HG02798 (cell line): ENCODE measurements around the gene C6orf132.
A peak's percentile ranks its signal among the peaks of the same experiment; 100 is the strongest.

ENCODE experiments used
- ATAC-seq: cut with Tn5 transposase; IDR thresholded peaks from one replicate; pipeline ENCODE4 v1.9.1; 2021; ENCODE audit warnings: mild to moderate bottlenecking; ENCODE audit not compliant: unreplicated experiment, poor library complexity

C6orf132 gene

DNA sequence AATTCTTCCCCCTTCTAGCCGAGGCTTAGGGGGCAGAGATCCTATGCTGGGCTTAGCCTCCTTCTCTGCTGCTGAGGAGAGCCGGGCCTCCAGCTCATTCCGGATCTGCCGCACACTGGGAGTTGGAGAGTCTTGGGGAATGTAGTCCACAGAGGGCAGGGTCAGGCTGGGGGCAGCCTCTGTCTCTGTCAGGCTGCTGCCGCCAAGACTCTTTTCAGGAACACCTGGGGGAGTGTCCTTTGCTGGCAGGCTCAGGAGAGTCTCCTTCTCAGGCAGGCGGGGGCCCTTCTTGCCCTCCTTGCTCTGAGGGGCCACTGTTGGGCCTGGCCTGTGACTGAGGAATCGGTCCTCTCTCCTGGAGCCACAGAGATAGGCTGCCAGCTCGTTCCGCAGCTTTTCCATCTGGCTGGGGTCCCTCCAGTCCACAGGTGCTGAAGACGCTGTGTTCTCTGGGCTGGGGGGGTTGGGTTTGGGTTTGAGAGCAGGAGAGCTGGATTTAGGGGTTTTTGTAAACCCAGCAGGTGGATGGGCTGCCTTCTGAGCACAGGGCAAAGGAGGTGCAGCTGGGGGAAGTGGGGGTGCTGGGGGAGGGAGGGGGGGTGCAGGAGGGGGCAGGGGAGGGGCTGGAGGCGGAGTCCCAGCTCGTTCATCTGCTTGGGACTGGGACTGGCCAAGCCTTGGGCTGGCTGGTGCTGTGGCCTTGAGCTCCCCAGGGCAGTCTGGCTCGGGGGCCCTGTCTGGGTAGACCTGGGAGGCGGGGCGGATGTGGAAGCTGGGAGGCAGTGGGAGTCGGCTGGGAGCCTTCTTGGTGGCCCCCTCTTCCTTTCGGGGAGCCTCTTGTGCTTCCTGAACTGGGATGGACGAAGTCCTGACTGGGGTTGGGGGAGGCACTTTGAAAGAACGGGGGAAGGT is 36.1 kb downstream of the C6orf132 start:
- no peak for ATAC-seq

DNA sequence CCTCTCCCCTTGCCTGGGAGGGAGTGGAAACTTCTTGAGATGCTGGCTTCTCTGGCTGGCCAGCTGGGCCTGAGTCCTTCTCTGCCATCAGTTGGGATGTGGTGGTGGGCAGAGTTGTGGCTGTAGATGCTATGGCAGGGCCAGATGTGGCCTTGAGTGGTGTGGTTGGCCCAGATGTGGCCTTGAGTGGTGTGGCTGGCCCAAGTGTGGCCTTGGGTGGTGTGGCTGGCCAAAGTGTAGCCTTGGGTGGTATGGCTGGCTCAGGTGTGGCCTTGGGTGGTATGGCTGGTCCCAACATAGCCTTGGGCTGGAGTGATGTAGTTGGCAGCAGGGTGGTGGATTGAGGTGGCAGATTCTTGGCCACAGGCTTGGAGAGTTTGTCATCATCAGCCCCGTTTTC is 36.7 kb downstream of the C6orf132 start:
- no peak for ATAC-seq

DNA sequence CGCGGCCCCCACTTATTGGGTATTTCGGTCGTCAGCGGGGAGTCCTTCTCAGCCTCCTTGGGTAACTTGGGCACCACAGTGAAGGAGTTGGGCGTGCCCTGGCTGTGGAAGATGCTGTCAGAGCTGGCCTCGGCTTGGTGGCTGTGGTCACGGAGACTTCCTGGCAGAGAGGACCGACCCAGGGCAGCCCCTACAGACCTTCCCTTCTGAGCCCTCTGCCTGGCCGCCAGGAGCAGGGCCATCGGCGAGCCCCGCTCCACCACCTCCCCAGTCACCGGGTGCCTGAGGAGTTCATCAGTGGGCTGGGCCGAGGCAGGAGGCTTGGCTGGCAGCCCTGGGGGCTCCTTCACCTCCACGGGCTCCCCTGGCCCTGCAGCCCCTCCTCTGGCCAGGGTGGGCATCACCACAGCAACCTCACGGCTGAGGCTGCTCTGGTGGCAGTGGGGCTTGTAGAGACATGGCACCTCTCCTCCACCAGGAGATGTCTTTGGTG is 37.2 kb downstream of the C6orf132 start:
- ATAC-seq: no peak

DNA sequence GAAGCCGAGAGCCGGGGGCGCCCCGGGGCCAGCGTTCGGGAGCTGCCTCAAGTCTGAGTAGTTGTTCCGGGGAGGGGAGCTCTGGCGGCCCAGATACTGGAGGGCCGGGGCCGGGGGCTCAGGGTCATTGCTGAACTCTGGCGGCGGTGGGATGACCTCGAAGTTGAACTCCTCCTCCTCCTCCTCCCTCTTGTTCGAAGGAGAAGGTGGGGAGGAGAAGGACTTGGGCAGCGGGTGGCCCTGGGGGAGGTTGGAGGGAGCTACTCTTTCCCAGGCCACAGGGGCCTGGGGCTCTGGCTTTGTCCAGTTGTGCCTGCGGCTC is 37.7 kb downstream of the C6orf132 start:
- no peak for ATAC-seq

DNA sequence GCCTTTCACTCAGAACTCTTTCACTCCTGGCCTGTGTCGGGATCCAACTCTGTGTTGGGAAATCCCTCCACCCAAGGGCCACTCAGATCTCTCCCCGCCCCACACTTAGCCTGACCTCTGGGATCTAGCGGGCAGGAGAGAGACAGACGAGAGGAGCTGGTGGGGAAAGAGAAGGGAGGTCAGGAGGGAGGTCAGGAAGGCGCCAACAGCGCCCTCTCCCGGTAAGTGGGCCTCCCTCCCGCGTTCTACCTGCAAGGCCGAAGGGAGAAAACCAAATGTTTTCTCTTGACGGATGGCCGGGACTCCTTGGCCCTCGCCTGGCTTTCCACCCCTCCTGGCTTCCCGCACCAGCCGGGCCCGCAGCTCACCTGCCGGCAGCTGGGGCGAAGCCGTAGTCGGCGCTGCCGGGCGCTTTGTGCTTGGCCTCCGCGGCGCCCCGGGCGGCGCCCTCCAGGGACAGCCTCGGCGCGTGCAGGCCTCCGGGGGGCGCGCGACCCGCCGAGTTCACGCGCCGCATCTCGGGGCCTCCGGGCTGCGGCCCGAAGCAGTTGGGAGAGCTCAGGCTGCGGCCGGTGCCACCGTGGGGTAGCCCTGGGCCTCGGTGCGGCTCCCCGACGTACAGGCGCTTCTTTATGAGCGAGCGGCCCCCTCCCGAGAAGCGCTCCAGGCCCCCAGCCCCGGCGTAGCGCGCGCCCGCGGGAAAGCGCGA is 38.2 kb downstream of the C6orf132 start:
- peak; percentile 70 for ATAC-seq

DNA sequence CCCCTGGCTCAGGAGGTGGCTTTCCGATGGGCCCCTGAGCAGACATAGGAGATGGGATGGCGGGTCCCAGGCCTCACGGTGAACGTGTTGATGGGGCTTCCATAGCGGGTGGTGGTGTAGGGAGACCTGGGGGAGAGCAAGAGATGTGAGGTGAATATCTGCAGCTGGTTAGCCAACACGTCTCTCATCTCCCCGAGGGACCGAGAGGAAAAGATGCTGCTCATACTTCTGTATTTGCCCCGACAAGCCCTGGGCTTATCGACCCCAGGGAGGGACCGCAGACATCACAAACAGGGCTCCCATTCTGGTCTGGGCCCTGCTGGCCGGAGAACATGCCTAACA is 38.7 kb downstream of the C6orf132 start:
- no peak for ATAC-seq

DNA sequence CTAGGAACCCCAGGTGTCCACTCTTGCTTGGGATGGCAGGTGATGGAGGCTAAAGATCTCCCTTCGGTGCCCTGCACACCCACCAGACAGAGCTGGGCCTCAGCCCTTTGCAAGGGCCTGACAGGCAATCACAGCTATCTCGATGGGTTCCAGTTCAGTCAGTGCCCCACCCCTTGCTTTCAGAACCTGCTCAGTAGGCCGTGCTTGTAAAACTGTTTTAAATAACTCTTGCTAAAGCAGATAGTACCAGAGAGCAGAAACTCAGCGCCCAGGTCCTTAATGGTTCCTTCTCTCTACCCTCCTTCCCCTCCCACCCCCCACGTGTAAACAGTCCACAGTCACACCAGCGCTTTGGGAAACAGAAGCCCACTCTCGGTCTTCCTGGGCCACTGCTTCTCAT is 39.2 kb downstream of the C6orf132 start:
- ATAC-seq: no peak

DNA sequence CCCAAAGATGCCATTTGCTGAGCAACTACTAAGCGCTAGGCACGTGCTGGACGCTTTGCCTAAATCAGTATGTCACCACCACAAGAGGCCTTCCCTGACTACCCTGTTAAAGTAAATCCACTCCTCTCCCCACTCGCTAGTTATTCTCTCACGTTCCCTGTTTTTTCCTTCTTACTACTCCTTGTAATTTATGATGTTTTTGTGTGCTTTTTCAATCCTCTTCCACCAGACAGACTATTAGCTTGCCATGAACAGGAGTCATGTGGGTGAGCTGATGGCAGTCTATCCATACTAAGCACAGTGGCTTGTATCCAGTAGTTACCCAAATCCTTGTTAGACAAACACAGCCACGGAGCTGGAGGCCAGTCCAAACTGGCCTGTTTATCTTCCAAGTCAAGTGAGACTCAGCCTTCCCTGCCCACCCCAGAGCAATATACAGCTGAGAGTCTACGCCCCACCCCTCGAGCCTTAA is 41.2 kb downstream of the C6orf132 start:
- ATAC-seq: no peak

DNA sequence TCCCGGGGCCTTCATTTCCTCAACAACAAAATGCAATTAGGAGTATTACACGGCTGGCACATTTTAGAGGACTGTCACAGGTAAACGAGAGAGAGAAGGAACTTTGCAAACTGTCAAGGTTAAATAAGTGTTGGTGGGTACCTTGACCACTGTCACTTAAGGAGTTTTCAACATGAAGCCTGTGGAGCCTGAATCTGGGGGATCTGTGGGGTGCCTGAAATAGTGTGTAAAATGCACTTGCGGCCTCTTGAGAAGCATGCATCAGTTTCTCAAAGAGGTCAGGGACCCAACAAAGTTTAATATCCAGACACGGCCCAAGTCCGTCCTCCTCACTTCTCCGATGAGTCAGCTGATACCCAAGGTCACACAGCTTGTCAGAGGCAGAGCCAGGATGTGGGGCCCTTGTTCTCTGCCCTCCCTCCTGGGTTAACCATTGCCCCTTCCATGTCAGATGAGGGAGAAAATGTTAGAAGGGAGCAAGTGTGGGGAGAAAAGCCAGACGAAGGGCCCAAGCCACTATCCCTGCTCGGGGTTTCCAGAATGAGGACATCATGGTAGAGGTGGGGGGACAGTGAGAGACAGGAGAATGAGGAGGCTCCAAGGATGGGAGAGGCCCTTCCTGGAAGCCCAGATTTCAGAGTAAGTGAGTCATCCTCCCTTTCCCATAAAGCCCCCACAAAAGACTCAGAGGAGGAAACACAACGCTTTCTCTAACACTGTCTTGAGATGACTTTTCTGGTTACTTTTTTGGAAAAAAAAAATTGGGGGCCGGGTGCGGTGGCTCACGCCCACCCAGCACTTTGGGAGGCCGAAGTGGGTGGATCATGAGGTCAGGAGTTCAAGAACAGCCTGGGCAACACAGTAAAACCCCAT is 42.2 kb downstream of the C6orf132 start:
- ATAC-seq: no peak

DNA sequence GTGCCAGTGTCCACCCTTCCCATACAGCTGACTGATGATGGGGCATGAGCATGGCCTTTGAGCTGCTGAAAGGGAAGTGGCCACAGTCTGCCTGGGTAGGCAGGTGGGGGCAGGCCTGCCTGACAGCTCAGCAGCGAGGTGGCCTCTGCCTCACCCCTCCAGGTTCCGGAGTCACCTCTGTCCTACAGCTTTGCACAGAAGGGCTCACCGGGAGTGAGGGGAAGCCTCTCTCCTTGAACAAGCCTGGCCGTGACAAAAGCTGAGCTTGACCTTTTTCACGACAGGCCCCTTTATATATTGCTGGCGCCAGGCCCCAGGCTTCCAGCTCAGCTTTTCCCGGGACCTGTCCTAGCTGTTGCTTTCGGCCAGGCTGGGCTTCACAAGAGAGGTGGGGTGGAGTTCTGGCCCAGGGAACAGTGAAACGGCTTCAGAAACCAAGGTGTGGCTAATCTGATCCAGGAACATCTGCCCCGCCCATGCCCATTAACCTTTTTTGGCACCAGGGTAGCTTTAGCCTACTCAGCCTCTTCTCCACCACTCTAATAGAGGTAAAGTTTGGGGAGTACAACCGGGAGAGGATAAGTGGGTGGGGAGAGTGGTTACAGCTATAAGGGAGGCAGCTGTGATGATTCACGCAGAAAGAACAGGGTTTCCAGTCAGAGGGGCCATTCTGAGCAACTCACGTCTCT is 42.9 kb downstream of the C6orf132 start:
- ATAC-seq: no peak

DNA sequence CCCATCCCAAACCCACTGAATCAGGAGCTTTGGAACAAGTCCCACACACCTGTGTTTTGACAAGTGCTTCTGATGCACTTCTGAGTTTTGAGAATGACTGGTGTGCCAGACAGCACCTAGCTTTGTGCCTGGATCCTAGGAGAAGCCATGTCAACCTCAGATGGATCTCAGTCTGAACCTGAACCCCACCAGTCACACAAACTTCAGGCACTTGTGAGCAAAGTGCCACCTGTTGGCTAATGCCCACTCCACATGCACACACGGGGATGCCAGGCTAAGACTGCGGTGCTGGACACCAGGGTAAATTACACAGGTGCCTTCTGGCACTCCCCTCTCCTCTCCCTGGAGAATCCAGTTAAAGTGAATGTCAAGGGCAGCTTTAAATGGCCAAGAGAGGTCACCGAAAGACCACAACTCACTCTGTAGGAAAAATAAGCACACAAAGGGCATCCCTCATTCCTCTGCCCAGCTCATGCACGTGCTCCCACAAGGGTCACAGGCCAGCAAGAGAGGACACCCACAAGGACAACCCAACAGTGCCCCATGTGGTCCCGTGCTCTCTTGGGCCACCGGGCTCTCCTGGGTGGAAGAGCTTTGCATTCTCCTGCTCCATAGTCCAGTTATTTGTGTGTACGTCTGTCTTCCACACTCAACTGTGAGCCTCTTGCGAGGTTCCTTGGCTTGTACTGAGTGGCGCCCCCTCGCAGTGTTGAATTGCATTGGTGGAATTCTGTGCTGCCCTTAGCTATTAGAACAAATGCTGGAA is 46.5 kb downstream of the C6orf132 start:
- no peak for ATAC-seq

DNA sequence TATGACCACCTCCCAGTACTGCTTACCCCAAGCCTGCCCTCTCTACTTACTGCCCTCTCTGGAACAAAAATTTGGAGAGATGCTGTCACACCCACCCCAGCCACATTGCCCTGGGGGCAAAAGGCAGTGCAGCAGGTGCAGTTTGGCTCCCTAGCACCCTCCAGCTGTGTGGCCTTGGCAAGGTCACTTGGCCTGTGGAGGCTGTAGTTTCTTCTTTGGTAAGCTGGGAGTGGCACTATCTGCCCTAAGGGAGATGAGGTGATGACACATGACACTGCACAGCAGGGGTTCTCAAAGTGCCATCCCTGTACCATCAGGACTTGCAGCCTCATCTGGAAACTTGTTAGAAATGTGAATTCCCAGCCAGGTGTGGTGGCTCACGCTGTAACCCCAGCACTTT is 47.3 kb downstream of the C6orf132 start:
- no peak for ATAC-seq

DNA sequence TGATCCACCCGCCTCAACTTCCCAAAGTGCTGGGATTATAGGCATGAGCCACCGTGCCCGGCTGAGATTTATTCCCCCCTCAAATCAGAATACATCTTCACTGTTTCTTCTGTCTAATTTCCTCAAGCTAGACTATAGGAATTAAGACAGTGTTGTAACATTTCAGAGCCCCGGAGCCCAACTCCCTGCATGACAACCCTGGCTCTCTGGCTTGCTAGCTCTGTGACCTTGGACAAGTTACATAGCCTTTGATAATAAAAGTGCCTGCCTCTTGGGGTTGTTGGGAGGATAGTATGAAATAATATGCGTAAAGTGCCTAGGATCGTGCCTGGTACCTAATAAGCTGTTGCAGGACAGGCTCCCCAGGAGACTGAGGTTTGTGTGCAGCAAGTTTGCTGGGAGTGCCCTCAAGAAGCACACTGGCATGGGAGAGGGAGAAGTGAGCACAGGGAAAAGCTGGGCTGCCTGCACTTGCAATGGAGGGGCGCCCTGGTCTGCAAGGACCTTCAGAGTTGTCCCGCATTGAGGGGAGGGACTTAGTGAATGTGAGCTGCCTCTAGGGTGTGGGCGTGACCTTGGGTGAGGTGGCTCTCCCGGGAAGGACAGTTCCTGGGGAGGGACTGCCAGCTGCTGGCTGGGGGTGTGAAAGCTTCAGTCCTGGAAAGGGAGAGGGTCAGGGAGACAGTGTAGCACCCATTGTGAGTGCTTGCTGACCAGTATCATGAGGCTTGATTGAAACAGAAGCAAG is 48.7 kb downstream of the C6orf132 start:
- ATAC-seq: no peak

DNA sequence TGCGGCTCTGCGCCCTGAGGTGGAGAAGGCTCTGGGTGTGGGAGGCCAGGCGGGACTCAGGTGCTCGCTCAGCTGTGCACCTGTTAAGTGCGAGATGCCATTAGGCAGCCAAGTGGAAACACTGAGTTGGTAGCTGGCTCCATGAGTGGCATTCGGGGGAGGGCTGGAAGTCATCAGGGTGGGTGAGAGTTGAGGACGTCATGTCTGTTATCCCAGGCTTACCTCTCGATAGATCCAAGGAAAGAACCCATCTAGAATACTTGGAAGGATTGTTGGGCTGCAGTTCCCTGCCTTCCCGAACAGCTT is 50.7 kb downstream of the C6orf132 start:
- no peak for ATAC-seq

DNA sequence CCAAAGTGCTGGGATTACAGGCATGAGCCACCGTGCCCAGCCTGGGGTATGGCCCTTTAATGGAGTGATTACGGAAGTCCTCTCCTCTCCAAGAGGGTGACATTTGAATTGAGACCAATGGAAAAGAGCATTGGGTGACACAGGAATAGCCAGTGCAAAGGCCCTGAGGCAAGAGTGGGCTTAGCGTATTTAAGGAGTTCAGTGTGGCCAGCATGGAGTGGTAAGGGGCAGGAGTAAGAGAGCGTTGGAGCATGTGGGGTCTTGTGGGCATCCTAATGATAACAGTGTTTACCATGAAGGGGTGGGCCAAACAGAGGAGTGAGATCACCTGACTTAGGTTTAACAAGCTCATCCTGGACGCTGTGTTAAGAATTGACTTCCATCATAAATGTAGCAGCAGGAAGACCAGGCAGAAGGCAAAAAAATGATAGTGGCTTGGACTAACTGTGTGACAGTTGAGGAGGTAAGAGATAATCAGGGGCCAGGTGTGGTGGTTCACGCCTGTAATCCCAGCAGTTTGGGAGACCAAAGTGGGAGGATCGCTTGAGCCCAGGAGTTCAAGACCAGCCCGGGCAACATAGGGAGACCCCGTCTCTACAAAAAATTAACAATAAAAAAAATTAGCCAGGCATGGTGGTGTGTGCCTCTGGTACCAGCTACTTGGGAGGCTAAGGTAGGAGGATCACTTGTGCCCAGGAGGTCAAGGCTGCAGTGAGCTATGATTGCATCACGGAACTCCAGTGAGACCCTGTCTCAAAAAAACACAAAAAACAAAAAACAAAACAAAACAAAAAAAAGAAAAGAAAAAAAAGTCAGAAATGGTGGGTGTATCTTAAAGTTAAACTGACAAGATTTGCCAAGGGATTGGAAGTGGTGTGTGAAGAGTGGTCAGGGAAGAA is 51.4 kb downstream of the C6orf132 start:
- no peak for ATAC-seq

DNA sequence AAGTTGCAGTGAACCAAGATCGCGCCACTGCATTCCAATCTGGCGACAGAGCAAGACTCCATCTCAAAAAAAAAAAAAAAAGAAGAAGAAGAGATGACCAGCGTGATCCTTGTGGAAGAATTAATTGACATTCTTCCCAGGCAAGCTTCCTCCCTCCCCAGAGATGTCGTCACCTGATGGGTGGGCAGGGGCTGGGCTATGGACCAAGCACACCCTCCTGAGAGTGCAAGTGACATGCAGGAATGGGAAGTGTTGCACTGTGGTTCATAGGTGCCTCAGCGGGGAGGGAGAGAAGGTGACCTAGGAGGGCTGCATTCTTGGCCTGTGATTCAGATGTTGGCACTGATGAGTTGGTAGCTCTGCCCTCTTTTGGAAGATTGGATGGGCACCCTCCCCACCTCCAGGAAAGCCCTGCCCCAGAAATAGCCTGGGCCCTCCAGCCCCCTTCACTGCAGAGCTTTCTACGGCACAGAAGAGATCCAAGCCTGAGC is 54.3 kb downstream of the C6orf132 start:
- ATAC-seq: no peak

DNA sequence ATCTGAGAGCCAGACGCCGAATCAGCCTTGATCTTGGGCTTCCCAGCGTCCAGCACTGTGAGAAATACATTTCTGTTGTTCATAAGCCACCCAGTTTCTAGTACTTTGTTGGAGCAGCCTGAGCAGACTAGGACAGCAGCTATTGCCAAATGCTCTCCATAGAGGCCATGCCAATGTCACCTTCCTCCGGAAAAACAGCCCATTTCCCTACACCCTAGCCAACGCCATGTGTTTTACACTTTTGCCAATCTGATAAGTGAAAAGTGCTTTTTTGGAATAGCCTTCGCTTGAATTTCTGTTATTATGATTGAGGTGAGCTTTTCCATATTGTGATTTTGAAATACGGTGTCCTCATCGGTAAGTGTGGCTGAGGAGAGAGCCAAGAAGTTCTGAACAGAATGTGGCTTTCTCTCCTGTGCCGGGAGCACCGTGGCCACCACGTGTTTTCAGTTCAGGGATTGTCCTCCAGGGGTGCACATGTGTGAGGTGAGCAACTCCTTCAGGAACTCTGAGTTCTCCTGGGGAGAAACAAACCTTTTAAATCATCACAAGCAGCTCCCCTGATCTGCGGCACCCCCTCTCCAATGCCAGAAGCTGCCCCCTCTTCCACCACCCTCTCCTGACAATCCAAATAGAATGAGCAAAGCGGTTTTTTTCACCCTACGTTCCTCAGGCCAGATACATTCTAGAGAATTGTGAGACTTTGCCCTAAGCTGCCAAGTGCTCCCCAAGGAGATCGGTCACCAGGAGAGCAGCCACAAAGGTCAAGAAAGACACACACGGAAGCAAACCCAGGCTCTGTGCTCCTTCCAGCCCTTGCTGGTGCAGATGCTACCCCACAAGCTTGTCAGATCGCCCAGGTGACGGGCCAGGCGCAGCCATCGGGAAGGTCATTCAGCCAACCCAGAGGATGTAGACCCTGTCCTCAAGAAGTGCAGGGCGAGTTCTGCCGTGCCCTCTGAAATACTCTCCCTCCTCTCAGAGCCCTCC is 56.1 kb downstream of the C6orf132 start:
- ATAC-seq: no peak
